ENCODE data around the gene ABI1.

DNA sequence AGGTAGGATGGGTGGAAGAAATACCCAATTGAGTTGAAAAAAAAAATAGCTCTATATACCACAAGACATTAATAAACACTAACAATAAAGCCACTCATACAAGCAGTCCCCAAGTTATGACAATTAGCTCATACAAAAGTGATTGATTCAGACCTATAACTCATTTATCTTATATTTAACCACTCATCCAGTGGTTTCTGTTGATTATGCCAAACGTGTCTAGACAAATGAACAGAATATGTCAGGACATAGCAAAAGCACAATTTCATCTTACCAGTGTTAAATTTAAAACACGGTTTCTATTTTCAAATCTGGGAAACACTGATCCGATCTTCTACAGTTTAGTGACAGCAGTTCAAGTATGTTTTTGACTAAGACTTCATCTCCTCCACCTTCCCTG is 17.0 kb downstream of the ABI1 start:
- TF ChIP-seq MAX (IDR thresholded peaks at IDR 0.05; ENCODE audit: insufficient read depth, insufficient read length) (no peak), CTCF (IDR thresholded peaks at IDR 0.05; ENCODE audit: extremely low read depth in 1 of 2, insufficient read depth in 1 of 2, low read depth in 1 of 2, low read length in 2 of 2) (no peak)
